K562 (cell line): ENCODE measurements around the gene SLC28A3. TPM values are rescaled to one million over a fixed set of nuclear protein-coding genes. Genes with fewer than 3 reads are reported as not detected.
A peak's percentile ranks its signal among the peaks of the same experiment; 100 is the strongest.

Experiments
- ATAC-seq: fragments of 200-7000 bp; cut with Tn5 transposase; 3 replicates; pipeline ENCODE4 v1.9.1; 2020; ENCODE audit warnings: moderate library complexity
- BruUV-seq: library from RNA; stranded (reverse); fragments of 400-500 nt; replicated peaks from 2 replicates; lab custom pipeline; 2021; lab: Mats Ljungman, UMichigan
- CTCF ChIA-PET: fragments of 300-600 bp; formaldehyde crosslinking; extraction: SDS; loops from one replicate; lab custom pipeline; 2021; ENCODE audit warnings: low intra/inter-chr PET ratio; lab: Yijun Ruan, JAX
- POLR2A ChIA-PET: fragments of 300-600, 350-650 bp; sonication (Branson Sonifier 250); formaldehyde crosslinking; extraction: SDS; loops from one replicate; lab custom pipeline; 2021; ENCODE audit warnings: antibody characterized with exemption, inconsistent platforms; lab: Yijun Ruan, JAX
- DNase-seq, 4 experiments: peaks; one replicate each; pipeline versions ENCODE4 v3.0.0 to v3.0.0-alpha.2; 2011 to 2018; ENCODE audit warnings: low spot score in 3 of 4, mixed read lengths in 3 of 4; ENCODE audit errors: extremely low read depth in 1 of 4
- FAIRE-seq: peaks from 2 replicates; lab custom pipeline; 2011; peaks lifted over from hg19 to GRCh38; lab: Jason Lieb, UNC
- H2AFZ ChIP-seq: 2 replicates; pipeline ENCODE4 v1.6.0; 2011; ENCODE audit warnings: low read depth, low read length, control low read depth, inconsistent platforms
- H3K27ac ChIP-seq: fragments of 200-600 bp; 3 replicates; pipeline ENCODE4 v1.8.0; 2011; ENCODE audit warnings: low read depth, mild to moderate bottlenecking, control low read depth, inconsistent platforms, low read length, moderate library complexity, mixed read lengths; ENCODE audit errors: extremely low read depth
- H3K27me3 ChIP-seq, 2 experiments: fragments of 300-600 bp in 1 of 2; 2 replicates in 1 of 2; 3 replicates in 1 of 2; pipeline versions ENCODE4 v1.6.0 to v1.8.0; 2011; ENCODE audit warnings: inconsistent platforms in 2 of 2, low read length in 2 of 2, mild to moderate bottlenecking in 1 of 2, mixed read lengths in 1 of 2, moderate library complexity in 1 of 2; ENCODE audit not compliant: control insufficient read depth in 2 of 2, insufficient read depth in 2 of 2
- H3K36me3 ChIP-seq: fragments of 300-600 bp; 3 replicates; pipeline ENCODE4 v1.8.0; 2011; ENCODE audit warnings: mild to moderate bottlenecking, low read length, inconsistent platforms; ENCODE audit not compliant: control insufficient read depth, insufficient read depth
- H3K4me1 ChIP-seq, 2 experiments: fragments of 200-600 bp in 1 of 2; replicated peaks in 1 of 2; 2 replicates in 1 of 2; 3 replicates in 1 of 2; pipeline versions ENCODE4 v1.5.1 to v1.8.0; 2011; ENCODE audit warnings: inconsistent platforms in 2 of 2, low read length in 2 of 2, mild to moderate bottlenecking in 1 of 2, mixed read lengths in 1 of 2, moderate library complexity in 1 of 2; ENCODE audit not compliant: control insufficient read depth in 2 of 2, insufficient read depth in 2 of 2
- H3K4me2 ChIP-seq: 2 replicates; pipeline ENCODE4 v1.6.1; 2011; ENCODE audit warnings: low read length, control low read depth, inconsistent platforms, mixed read lengths; ENCODE audit not compliant: insufficient read depth
- H3K4me3 ChIP-seq: fragments of 200-600 bp; sonication (generic), shearing (Covaris generic); 2 replicates; pipeline ENCODE4 v1.5.1; 2016; ENCODE audit warnings: control low read depth, inconsistent platforms
- H3K79me2 ChIP-seq: fragments of 200-600 bp; 3 replicates; pipeline ENCODE4 v1.8.0; 2011; ENCODE audit warnings: low read length, inconsistent platforms; ENCODE audit not compliant: control insufficient read depth, insufficient read depth
- H3K9ac ChIP-seq, 2 experiments: 2 replicates each; pipeline versions ENCODE4 v1.6.0 to v1.6.1; 2011; ENCODE audit warnings: low read depth in 2 of 2, low read length in 2 of 2, control low read depth in 1 of 2, inconsistent platforms in 1 of 2, mild to moderate bottlenecking in 1 of 2, mixed read lengths in 1 of 2; ENCODE audit not compliant: insufficient read depth in 1 of 2
- H3K9me1 ChIP-seq: one replicate; pipeline ENCODE4 v1.6.0; 2011; ENCODE audit warnings: inconsistent platforms, mild to moderate bottlenecking, low read length, moderate library complexity; ENCODE audit not compliant: control insufficient read depth, insufficient read depth
- H3K9me3 ChIP-seq: replicated peaks from 2 replicates; pipeline ENCODE4 v1.5.1; 2011; ENCODE audit warnings: low read depth, low read length, inconsistent platforms; ENCODE audit not compliant: control insufficient read depth, insufficient read depth
- H4K20me1 ChIP-seq: replicated peaks from 2 replicates; pipeline ENCODE4 v1.6.1; 2011; ENCODE audit warnings: low read length, inconsistent platforms, mixed read lengths; ENCODE audit not compliant: control insufficient read depth, insufficient read depth
- CTCF ChIP-seq, 3 experiments: IDR thresholded peaks in 2 of 3; conservative IDR thresholded peaks in 1 of 3; 2 replicates each; pipeline ENCODE4 v1.5.1; 2011 to 2012; ENCODE audit warnings: low read length in 3 of 3, mild to moderate bottlenecking in 3 of 3, control low read depth in 2 of 3, improper control_type of control experiment in 1 of 3, inconsistent platforms in 1 of 3, low read depth in 1 of 3, mixed read lengths in 1 of 3, moderate library complexity in 1 of 3; ENCODE audit not compliant: insufficient read depth in 2 of 3
- GATAD2A ChIP-seq: fragments of 450-650 bp; IDR thresholded peaks from 2 replicates; pipeline ENCODE4 v1.6.1; 2017
- MYBL2 ChIP-seq, 2 experiments: fragments of 450-650 bp in 1 of 2; sonication (generic) in 1 of 2; formaldehyde crosslinking in 1 of 2; IDR thresholded peaks; 2 replicates each; pipeline versions ENCODE4 v1.6.1 to v1.8.1; 2017 to 2022; ENCODE audit warnings: borderline replicate concordance in 1 of 2, inconsistent platforms in 1 of 2, low read depth in 1 of 2, mild to moderate bottlenecking in 1 of 2, missing genetic modification reagents in 1 of 2, moderate library complexity in 1 of 2
- SNIP1 ChIP-seq: fragments of 450-650 bp; IDR thresholded peaks from 2 replicates; pipeline ENCODE4 v1.7.1; 2017; ENCODE audit warnings: low read depth, mild to moderate bottlenecking
- SREBF1 ChIP-seq: fragments of 150-350 bp; IDR thresholded peaks from 2 replicates; pipeline ENCODE4 v1.6.1; 2014; ENCODE audit warnings: antibody characterized with exemption, low read depth, low read length, borderline replicate concordance
- TBL1XR1 ChIP-seq, 2 experiments: IDR thresholded peaks; 2 replicates each; pipeline ENCODE4 v1.6.1; 2012; ENCODE audit warnings: improper control_type of control experiment in 2 of 2, low read length in 2 of 2, mild to moderate bottlenecking in 1 of 2
- ZC3H8 ChIP-seq: fragments of 450-650 bp; IDR thresholded peaks from 2 replicates; pipeline ENCODE4 v1.6.1; 2017
- ZKSCAN3 ChIP-seq: fragments of 250-450 bp; sonication (Bioruptor Pico); IDR thresholded peaks from 2 replicates; pipeline ENCODE4 v1.4.0; 2020
- ZNF644 ChIP-seq: fragments of 200-800 bp; sonication (Bioruptor generic); IDR thresholded peaks from 2 replicates; pipeline ENCODE4 v1.6.1; 2016; ENCODE audit warnings: low read depth, missing genetic modification characterization, missing compliant biosample characterization
- ZNF696 ChIP-seq: fragments of 250-450 bp; sonication (Bioruptor Pico); conservative IDR thresholded peaks from 2 replicates; pipeline ENCODE4 v1.4.0; 2020; ENCODE audit warnings: mild to moderate bottlenecking, moderate library complexity
- WGBS: fragments of 100-300 bp; shearing (Covaris generic); methylation state at CpG from one replicate; pipeline ENCODE4 v1.1.6; 2016; ENCODE audit warnings: low coverage, mixed read lengths; ENCODE audit not compliant: insufficient coverage; ENCODE audit errors: missing lambda C conversion rate; 5-methylcytosine and 5-hydroxymethylcytosine counted together
- in situ Hi-C: fragments of 300-500 bp; cut with MboI; formaldehyde crosslinking; loops from 4 replicates; pipeline ENCODE4 v1.15.0; 2018; ENCODE audit warnings: inconsistent platforms, mixed read lengths
- intact Hi-C: fragments of 100-400 bp; cut with micrococcal nuclease; formaldehyde crosslinking; loops from 2 replicates; pipeline ENCODE4 v1.14.2; 2022
- polyA plus RNA-seq, 8 experiments: library from polyadenylated mRNA; depleted of rRNA in 4 of 8; stranded (reverse) in 5 of 8; unstranded in 3 of 8; fragments of >200 nt; fragmentation: Nextera tagmentation in 2 of 8; fragmentation: Illumina TruSeq in 1 of 8; extraction: Ambion mirVana in 2 of 8; extraction: Trizol in 1 of 8; gene quantifications; 2 replicates each; pipeline versions ENCODE4 v1.2.1 to v1.2.3, GENCODE V29; 2011 to 2014; ENCODE audit warnings: inconsistent platforms in 1 of 8, missing spikeins in 1 of 8
- total RNA-seq, 7 experiments: library from RNA; depleted of rRNA in 6 of 7; stranded (reverse); fragments of >200 nt in 6 of 7; fragmentation: Illumina TruSeq in 2 of 7; extraction: Trizol in 2 of 7; gene quantifications; 2 replicates each; pipeline versions ENCODE4 v1.2.1 to v1.2.3, GENCODE V29; 2011 to 2021; ENCODE audit warnings: low replicate concordance in 1 of 7

The SLC28A3 gene
- total and polyA plus RNA-seq, 9 of the 15 experiments (the other 6 are each of a cell fraction or from before 2014, with no cell fraction given), result not detected

GRCh38 chr9:84238652-84239051 is 101.9 kb downstream of the SLC28A3 start (continued):
- TF ChIP-seq CTCF (IDR thresholded peaks at IDR 0.05 in 2 of 3, conservative IDR thresholded peaks at IDR 0.05 in 1 of 3; ENCODE audit: insufficient read depth in 2 of 3, low read depth in 1 of 3, low read length in 3 of 3) (peak; percentile 20 to 62 (median 36); a peak in 5 of 6 replicates), ZKSCAN3 (no peak), ZNF644 (tag) (0 out of 2 replicates have a peak, but pooled peaks have one; percentile 32)

GRCh38 chr9:84235511-84235910 is 105.0 kb downstream of the SLC28A3 start:
- ATAC-seq (no peak), DNase-seq (no peak)
- Histone ChIP-seq H2AFZ (no peak overlapping the region), H3K9me1 (no peaks in the 10 kb centered on the region), H3K27me3 (peaks cover 0 to 5% of the 10 kb centered on the region in 2 experiments; a peak in 2 of 5 replicates), H3K79me2 (no peaks in the 10 kb centered on the region), H3K4me3 (no peak overlapping the region), H3K36me3 (no peaks in the 10 kb centered on the region), H3K4me2 (no peak overlapping the region), H3K9ac (no peak overlapping the region), H4K20me1 (no peaks in the 10 kb centered on the region), H3K9me3 (no peaks in the 10 kb centered on the region)
- POLR2A ChIA-PET, result no interaction called here
- in situ Hi-C loops, result no loop called here
- intact Hi-C loops, result no loop called here
- CTCF ChIA-PET, result no interaction called here
- no peak for TF ChIP-seq ZC3H8
- TF ChIP-seq GATAD2A, result no peak
- TF ChIP-seq SNIP1, result no peak
- no peak for TF ChIP-seq MYBL2 (IDR thresholded peaks at IDR 0.05; ENCODE audit: low read depth)
- TF ChIP-seq MYBL2 (CRISPR knock-in tag; IDR thresholded peaks at IDR 0.05; ENCODE audit: borderline replicate concordance), result no peak
- no peak for TF ChIP-seq TBL1XR1 (IDR thresholded peaks at IDR 0.05; ENCODE audit: low read length in 2 of 2)
- TF ChIP-seq SREBF1, result no peak
- no peak for TF ChIP-seq ZNF696 (CRISPR knock-in tag)
- TF ChIP-seq, all 486 proteins: peak for 0
- WGBS, result 0% methylated on average over 4 of the region's 4 CpGs
- Histone ChIP-seq H3K27ac (no peak overlapping the region), H3K4me1 (no peaks in the 10 kb centered on the region)
- no TSS peak for BruUV-seq
- no peak for FAIRE-seq
